OCI-LY7 (cell line): ENCODE results near the gene WDR7.

Experiments
- EZH2phosphoT487 ChIP-seq: fragments of 200-600 bp; sonication (generic); IDR thresholded peaks from 2 replicates; pipeline ENCODE4 v1.6.1; 2018; ENCODE audit warnings: low read depth, borderline replicate concordance, mild to moderate bottlenecking, mixed run types, antibody characterized with exemption, low read length, moderate library complexity, mixed read lengths
- TF ChIP-seq, protein P1 (sequence below): fragments of 200-600 bp; sonication (generic); conservative IDR thresholded peaks from 2 replicates; pipeline ENCODE4 v1.5.1; 2014; ENCODE audit warnings: mild to moderate bottlenecking, antibody characterized with exemption, low read length, moderate library complexity, mixed read lengths

DNA sequence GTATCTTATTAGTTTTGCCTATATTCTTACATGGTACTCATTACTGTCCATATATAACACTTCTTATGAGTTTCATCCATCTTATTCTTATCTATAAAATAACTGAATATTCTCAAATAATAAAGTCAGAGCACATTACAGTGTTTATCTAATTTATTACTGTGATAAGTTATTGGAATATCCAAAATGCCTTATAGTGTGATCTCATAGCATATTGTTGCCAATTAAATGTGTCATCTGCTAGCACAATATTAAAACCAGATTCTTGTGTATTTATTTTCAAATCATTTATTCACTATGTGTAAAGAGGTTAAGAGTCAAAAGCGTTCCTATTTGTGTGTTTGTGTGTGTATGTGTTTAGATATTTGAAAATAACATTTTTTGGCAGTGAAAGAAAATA lies 151.9 kb downstream of the WDR7 start:
- TF ChIP-seq, protein P1, sequence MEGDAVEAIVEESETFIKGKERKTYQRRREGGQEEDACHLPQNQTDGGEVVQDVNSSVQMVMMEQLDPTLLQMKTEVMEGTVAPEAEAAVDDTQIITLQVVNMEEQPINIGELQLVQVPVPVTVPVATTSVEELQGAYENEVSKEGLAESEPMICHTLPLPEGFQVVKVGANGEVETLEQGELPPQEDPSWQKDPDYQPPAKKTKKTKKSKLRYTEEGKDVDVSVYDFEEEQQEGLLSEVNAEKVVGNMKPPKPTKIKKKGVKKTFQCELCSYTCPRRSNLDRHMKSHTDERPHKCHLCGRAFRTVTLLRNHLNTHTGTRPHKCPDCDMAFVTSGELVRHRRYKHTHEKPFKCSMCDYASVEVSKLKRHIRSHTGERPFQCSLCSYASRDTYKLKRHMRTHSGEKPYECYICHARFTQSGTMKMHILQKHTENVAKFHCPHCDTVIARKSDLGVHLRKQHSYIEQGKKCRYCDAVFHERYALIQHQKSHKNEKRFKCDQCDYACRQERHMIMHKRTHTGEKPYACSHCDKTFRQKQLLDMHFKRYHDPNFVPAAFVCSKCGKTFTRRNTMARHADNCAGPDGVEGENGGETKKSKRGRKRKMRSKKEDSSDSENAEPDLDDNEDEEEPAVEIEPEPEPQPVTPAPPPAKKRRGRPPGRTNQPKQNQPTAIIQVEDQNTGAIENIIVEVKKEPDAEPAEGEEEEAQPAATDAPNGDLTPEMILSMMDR = no peak
- TF ChIP-seq EZH2phosphoT487 = no peak
